GM18868 (cell line): Measurements from ENCODE around the gene ARHGAP29.
"Not testable (repeated sequence)": the region's sequence is repeated elsewhere in the genome, so short reads cannot be mapped to it uniquely, and the experiment has no call there.

Source experiments
- ATAC-seq: cut with Tn5 transposase; IDR thresholded peaks from one replicate; pipeline ENCODE4 v1.9.1; 2021; ENCODE audit warnings: mild to moderate bottlenecking, moderate library complexity; ENCODE audit not compliant: unreplicated experiment

The ARHGAP29 gene

GRCh38 chr1:94183197-94183815, 54.1 kb downstream of the ARHGAP29 start:
- ATAC-seq = no peak

DNA sequence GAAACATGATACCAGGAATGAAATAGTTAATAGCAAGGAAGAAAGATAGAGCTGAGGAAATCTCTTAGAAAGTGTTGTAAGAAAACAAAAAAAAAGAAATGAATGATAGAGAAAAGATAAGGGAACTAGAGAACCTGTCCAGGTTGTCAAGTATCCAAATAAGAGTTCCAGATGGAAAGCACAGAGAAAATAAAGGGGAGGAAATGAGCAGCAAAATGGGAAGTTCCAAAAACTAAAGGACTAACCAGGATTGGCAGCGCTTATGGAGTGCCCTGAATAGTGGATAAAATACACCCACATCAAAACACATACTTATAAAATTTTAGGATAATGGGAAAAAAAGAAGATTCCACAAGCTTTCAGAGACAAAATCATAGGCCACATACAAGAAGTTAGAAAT, 55.2 kb downstream of the ARHGAP29 start:
- ATAC-seq = no peak

DNA sequence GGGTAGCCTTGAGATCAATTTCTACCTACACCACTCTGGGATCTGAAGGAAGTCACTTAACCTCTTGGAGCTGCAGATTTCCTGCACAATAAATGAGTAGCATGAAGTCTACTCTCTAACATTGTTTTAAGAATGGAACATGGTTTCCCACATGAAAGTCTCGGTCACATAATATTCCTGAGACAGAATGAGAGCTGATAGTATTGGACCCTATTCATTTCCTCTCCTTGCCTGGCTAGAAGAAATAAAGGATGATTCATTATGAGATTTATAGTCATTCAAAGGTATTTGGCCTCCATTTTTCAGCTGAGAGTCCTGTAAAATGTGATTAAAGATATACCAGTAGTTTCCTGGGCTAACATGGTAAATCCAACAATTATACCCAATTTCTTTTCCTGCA, 56.7 kb downstream of the ARHGAP29 start:
- no peak for ATAC-seq

GRCh38 chr1:94178901-94179300, 58.5 kb downstream of the ARHGAP29 start:
- no peak for ATAC-seq

GRCh38 chr1:94169126-94169525, 68.3 kb downstream of the ARHGAP29 start:
- ATAC-seq = no peak

GRCh38 chr1:94165843-94166242, 71.5 kb downstream of the ARHGAP29 start:
- no peak for ATAC-seq

GRCh38 chr1:94164885-94165284, 72.5 kb downstream of the ARHGAP29 start:
- ATAC-seq = not testable (repeated sequence)

- ATAC-seq = not testable (repeated sequence)
Observed at GRCh38 chr1:94164121-94164520, 73.3 kb downstream of the ARHGAP29 start.

DNA sequence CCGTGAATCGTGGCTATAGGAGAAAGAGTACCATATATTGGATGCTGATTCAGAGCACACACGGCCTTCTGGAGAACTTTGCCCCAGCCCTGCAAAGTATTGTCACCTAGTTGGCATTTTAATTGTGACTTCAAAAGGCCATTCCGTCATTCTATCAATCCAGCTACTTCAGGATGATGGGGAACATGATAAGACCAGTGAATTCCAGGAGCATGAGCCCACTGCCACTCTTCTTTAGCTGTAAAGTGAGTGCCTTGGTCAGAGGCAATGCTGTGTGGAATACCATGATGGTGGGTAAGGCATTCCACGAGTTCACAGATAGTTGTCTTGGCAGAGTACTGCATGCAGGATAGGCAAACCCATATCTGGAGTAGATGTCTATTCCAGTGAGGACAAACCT, 74.1 kb downstream of the ARHGAP29 start:
- ATAC-seq = not testable (repeated sequence)

GRCh38 chr1:94160811-94161210, 76.6 kb downstream of the ARHGAP29 start:
- ATAC-seq = no peak

DNA sequence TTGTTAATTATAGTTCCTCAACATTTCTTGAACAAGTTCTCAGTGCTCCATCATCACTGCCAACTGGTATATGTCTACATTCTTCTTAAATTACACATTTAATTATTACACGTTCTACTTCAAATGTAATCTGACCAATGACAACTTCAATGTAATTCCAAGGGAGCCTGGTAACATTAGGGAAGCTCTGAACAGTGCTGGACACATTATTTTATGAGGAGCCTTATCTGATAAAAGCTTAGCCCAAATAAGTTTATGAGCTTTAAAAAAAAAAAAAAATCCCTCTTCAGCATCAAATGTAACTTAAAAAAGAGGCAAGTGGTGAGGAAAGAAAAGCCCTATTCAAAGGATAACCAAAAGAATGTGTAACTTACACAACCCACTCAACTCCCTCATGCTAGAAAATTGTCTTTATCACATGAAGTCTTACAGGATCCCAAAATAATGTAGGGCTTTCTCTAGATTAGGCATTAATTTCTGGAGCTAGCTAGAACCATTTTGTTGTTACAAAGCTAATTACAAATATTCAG, 81.2 kb downstream of the ARHGAP29 start:
- ATAC-seq = no peak

DNA sequence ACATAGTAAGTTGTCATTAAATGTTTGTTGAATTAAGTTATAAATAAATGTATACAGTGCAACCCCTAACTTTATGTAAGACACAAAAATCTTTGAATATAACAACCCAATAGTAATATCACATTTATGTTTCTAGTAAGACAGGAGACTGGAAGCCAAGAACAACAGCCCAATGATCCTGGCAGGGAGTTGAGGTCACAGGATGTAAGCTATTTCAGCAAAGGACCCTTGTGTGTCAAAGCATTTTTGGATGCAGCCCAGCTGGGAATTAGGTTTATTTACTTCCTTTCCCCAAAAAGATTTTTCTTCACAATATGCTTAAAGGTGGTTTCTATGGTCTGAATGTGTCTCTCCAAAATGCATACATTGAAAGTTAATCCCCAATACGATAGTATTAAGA, 82.4 kb downstream of the ARHGAP29 start:
- ATAC-seq = no peak

GRCh38 chr1:94153133-94153532, 84.3 kb downstream of the ARHGAP29 start:
- ATAC-seq = no peak

GRCh38 chr1:94149166-94149565, 88.2 kb downstream of the ARHGAP29 start:
- not testable (repeated sequence) for ATAC-seq

DNA sequence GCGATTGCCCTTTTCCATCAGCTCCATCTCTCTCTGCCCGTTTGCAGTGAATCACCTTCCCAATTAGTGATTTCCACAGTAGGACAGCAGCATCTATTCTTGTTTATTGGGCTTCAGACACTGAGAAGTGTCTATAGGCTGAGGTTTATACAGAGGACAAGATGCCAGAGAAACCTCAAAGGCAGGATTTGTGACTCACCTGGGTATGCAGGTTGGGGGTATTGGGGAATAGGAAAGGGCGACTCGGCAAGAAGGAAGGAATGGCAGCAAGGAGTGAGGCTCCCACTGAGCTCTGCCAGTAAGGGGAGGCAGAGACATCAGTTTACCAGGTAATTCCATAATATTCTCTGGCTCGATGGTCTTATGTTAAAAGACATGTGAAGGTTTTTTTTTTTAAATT, 91.1 kb downstream of the ARHGAP29 start:
- no peak for ATAC-seq

- no peak for ATAC-seq
Observed at GRCh38 chr1:94144836-94145235, 92.5 kb downstream of the ARHGAP29 start.

GRCh38 chr1:94143809-94144176, 93.6 kb downstream of the ARHGAP29 start:
- ATAC-seq = no peak

GRCh38 chr1:94143173-94143808, 94.1 kb downstream of the ARHGAP29 start:
- ATAC-seq = no peak

DNA sequence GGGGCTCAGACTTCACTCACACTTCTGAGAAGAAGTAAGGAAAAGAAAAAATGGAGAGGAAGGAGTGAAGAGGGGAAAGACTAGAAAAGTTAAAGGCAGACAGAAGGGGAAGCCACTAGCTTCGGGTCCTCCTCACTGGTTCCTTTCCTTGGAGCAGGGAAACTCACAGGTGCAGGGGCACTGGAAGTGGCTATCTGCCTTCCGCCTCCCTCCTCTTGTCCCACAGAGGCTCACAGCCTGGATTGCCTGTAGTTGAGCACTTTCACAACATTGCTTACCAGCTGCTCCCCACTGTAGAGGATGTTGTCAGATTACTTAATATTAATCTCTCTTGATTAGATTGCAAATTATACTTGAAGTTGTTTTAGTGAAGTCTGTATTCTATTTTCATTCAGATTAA, 94.8 kb downstream of the ARHGAP29 start:
- ATAC-seq = no peak

DNA sequence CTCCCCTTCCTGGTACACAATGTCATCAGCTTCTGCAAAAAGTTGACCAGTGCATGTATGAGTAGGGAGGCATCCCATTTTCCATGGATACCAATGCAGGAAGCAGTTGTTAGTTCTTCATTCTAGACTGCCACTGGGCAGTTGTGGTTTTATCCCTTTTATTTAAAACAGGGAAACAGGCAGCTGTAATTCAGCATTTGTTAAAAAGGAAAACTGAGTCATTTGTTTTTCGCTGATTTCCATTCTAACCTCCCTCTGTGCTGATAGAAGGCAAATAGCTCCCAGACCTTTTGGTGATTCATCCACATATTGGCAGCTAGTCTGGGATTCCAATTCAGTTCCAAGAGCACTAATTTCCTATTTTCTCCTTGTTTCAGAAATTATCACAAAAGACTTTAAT, 95.4 kb downstream of the ARHGAP29 start:
- no peak for ATAC-seq

DNA sequence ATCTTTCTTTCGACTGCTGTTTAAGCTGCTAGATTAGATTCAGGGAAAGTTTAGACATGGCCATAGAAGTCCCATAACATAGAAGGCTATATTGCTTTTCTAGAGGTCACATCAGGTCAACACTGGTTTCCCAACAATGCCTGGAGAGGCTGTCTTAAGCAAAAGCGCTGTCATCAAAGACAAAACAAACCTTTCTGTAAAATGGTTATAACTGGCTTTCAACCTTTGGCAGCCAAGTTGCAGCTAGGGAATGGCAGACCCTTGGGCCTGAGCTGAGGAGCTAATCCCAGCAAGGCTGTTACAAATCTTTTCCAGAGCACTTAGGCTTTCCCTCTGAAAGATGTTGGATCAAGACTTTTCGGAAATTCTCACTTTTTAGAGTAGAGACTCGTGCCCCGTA, 105.3 kb downstream of the ARHGAP29 start:
- ATAC-seq = no peak

GRCh38 chr1:94130851-94131595, 106.4 kb downstream of the ARHGAP29 start:
- no peak for ATAC-seq
